Stimulated activated CD8-positive, alpha-beta memory T cell treated with anti-CD3 and anti-CD28 coated beads, Interleukin-4, amount 100 ng/mL, for 1 hour (primary cell): ENCODE data around the gene AFF2.

Experiments
- DNase-seq, 2 donors: peaks; one replicate each; pipeline ENCODE4 v3.0.0-alpha.2; 2020; ENCODE audit warnings: low read depth in 2 of 2, low spot score in 1 of 2

AFF2 gene

GRCh38 chrX:148995661-148996060 lies 495.2 kb downstream of the AFF2 start:
- DNase-seq: no peak

- no peak for DNase-seq
Observed at GRCh38 chrX:149002320-149002719, 501.9 kb downstream of the AFF2 start.

GRCh38 chrX:149003863-149004660 lies 503.6 kb downstream of the AFF2 start:
- DNase-seq: no peak

DNA sequence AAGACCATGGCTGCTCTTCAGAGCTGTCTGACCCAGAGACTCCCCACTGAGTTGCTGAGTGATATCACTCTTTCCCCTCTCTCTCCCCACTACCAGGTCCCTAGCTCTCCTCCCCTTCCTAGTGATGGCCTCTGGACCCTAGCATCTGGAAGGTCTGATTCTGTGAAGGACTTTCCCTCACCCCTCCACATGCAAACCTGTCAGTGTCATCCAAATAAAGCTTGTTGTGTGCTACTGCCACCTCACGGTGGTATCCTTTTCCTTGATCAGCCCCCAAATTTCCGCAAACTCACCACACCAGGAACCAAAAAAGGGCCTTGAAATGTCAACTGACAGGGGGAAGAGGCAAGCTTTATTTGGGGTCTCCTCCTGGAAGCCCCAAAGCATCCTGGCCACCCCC lies 504.5 kb downstream of the AFF2 start:
- DNase-seq: no peak

DNA sequence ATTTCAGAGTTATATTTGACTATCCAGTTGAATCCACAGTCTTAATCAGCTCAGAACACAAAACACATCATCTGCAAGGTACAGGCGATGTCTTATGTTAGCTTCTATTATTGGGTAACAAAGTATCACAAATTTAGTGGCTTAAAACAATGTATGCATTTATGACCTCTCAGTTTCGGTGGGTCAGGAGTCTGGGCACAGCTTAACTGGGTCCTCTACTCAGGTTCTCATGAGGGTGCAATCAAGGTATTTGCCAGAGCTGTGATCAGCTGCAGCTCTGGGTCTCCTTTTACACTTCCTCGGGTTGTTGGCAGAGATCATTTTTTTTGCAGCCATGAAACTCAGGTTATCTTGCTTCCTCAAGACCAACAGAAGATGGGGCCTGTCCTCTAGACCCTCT lies 505.8 kb downstream of the AFF2 start:
- no peak for DNase-seq

DNA sequence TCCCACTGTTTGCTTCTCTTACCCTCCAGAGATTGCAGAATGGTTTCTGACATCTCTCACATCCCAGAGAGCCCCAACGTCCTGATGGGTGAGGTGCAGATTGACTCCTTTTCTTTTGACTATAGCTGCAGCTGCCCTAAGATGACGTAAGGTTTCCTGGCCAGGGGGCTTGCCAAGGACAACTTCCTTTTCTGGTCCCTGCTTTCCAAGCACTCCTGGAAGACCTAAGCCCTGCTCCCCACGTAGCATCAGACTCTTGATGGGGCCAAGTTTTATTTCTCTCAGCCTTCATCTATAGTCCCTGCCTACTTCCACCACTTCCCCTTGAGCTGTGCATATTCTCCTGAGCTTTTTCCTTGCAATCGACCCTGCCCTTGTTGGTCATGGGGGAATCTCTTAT lies 507.0 kb downstream of the AFF2 start:
- no peak for DNase-seq

- no peak for DNase-seq
Observed at GRCh38 chrX:149010013-149010852, 509.8 kb downstream of the AFF2 start.

GRCh38 chrX:149010853-149011224 lies 510.4 kb downstream of the AFF2 start:
- no peak for DNase-seq

GRCh38 chrX:149013081-149013480 lies 512.7 kb downstream of the AFF2 start:
- DNase-seq: no peak

GRCh38 chrX:149021159-149021558 lies 520.7 kb downstream of the AFF2 start:
- DNase-seq: no peak

DNA sequence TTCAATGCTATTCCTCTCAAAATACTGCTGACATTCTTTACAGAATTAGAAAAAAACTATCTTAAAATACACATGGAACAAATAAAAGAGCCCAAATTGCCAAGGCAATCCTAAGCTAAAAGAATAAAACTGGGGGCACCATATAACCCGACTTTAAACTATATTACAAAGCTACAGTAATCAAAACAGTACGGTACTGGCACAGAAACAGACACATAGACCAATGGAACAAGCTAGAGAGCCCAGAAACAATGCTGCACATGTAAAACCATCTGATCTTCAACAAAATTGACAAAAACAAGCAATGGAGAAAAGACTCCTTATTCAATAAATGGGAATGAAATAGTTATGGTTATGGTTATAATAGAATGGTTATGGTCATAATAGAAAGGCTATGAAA lies 522.1 kb downstream of the AFF2 start:
- DNase-seq: no peak

GRCh38 chrX:149032449-149032848 lies 532.0 kb downstream of the AFF2 start:
- no peak for DNase-seq

DNA sequence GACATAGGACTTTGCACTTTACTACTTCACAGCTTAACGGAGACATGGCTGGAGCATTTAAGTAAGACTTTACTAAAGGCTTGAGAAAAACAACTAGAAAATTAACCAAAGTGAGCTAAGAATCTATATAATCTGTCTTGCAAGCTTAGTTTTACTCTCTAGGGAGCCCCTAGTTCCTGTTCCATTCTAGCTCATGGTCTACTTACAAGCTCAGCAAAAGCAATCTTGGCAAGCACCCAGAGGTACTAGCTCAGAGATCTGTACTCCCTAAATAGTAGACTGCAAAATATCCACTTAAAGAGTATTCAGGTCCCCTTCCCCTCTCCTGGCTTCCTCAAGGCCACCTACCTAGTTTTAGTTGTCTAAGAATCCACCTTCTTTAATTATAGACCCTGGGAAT lies 535.7 kb downstream of the AFF2 start:
- no peak for DNase-seq

DNA sequence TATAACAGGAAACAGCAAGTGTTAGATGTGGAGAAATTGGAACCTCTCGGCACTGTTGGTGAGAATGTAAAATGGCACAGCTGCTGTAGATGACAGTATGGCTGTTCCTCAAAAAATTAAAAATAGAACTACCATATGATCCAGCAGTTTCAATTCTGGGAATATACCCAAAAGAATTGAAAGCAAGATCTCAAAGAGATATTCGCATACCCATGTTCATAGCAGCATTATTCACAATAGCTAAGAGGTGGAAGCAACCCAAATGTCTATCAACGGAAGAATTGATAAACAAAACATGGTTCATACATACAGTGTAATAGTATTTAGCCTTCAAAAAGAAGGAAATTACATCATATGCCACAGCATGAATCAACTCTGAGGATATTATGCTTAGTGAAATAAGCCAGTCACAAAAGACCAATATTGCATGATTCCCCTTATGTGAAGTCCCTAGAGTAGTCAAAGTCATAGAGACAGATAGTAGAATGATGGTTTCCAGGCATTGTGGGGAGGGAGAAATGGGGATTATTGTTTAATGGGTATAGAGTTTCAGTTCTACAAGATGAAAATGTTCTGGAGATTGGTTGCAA lies 537.0 kb downstream of the AFF2 start:
- DNase-seq: no peak

- DNase-seq: no peak
Observed at GRCh38 chrX:149039057-149039456, 538.6 kb downstream of the AFF2 start.

GRCh38 chrX:149040873-149041535 lies 540.6 kb downstream of the AFF2 start:
- DNase-seq: no peak

- DNase-seq: no peak
Observed at GRCh38 chrX:149043401-149043800, 543.0 kb downstream of the AFF2 start.

GRCh38 chrX:149044471-149044870 lies 544.1 kb downstream of the AFF2 start:
- no peak for DNase-seq

DNA sequence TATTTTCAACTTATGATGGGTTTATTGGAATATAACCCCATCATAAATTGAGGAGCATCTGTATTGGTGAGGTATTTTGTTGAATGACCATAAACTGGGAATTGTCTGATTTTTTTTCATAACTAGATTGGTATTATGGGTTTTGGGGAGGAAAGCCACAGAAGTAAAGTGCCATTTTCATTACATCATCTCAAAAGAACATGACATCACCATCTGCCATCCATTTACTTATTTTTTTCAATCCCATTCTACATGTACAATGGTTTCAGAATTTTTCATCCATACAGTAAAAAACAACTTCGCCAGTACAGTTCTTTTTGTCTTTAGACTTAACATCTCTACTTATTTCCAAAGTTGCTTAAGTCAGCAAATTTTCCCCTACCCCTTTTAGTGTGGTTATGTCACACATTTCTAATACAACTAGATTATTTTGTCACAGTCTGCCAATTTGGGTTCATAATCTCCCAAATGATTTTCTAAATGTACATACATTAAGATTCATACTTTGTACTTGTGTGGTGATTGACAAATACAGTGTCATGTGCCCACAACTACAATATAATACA lies 545.3 kb downstream of the AFF2 start:
- DNase-seq: no peak
